SJSA1 (cell line): ENCODE measurements around the gene ONECUT2. TPM values are rescaled to one million over a fixed set of nuclear protein-coding genes. Genes with fewer than 3 reads are reported as not detected.

Experiments used
- DNase-seq, 2 experiments: peaks; one replicate each; pipeline ENCODE4 v3.0.0-alpha.2; 2015 to 2020; ENCODE audit warnings: low spot score in 2 of 2, low read depth in 1 of 2
- H3K27ac ChIP-seq: fragments of 250-450 bp; sonication (Bioruptor Pico); 2 replicates; pipeline ENCODE4 v1.5.1; 2020; ENCODE audit warnings: mild to moderate bottlenecking, moderate library complexity
- H3K27me3 ChIP-seq: fragments of 250-450 bp; sonication (Bioruptor Pico); replicated peaks from 2 replicates; pipeline ENCODE4 v1.5.1; 2020; ENCODE audit warnings: mild to moderate bottlenecking, moderate library complexity
- H3K36me3 ChIP-seq: fragments of 250-450 bp; sonication (Bioruptor Pico); 2 replicates; pipeline ENCODE4 v1.5.1; 2020; ENCODE audit warnings: mild to moderate bottlenecking
- H3K4me1 ChIP-seq: fragments of 250-450 bp; sonication (Bioruptor Pico); replicated peaks from 2 replicates; pipeline ENCODE4 v1.6.1; 2021; ENCODE audit warnings: mild to moderate bottlenecking
- H3K4me3 ChIP-seq: fragments of 250-450 bp; sonication (Bioruptor Pico); 2 replicates; pipeline ENCODE4 v1.5.1; 2020; ENCODE audit warnings: mild to moderate bottlenecking
- H3K9me3 ChIP-seq: fragments of 250-450 bp; sonication (Bioruptor Pico); replicated peaks from 2 replicates; pipeline ENCODE4 v1.5.1; 2020; ENCODE audit warnings: mild to moderate bottlenecking
- total RNA-seq: library from RNA; depleted of rRNA; stranded (reverse); fragments of >200 nt; shearing (Covaris generic); gene quantifications from 2 replicates; pipeline ENCODE4 v1.2.3, GENCODE V29; 2014

ONECUT2 gene
- total RNA-seq, 1 experiment from 2014 or later = 0.05 TPM

DNA sequence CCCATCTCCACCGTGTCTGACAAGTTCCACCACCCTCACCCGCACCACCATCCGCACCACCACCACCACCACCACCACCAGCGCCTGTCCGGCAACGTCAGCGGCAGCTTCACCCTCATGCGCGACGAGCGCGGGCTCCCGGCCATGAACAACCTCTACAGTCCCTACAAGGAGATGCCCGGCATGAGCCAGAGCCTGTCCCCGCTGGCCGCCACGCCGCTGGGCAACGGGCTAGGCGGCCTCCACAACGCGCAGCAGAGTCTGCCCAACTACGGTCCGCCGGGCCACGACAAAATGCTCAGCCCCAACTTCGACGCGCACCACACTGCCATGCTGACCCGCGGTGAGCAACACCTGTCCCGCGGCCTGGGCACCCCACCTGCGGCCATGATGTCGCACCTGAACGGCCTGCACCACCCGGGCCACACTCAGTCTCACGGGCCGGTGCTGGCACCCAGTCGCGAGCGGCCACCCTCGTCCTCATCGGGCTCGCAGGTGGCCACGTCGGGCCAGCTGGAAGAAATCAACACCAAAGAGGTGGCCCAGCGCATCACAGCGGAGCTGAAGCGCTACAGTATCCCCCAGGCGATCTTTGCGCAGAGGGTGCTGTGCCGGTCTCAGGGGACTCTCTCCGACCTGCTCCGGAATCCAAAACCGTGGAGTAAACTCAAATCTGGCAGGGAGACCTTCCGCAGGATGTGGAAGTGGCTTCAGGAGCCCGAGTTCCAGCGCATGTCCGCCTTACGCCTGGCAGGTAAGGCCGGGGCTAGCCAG, 1.2 kb downstream of the ONECUT2 start:
- H3K9me3 ChIP-seq = peaks cover 29% of the 10 kb centered on the region
- no peak overlapping the region for H3K4me3 ChIP-seq
- H3K27me3 ChIP-seq = peaks cover 94% of the 10 kb centered on the region
- peaks cover 21% of the 10 kb centered on the region for H3K4me1 ChIP-seq
- H3K36me3 ChIP-seq = no peaks in the 10 kb centered on the region
- no peak for DNase-seq
- H3K27ac ChIP-seq = no peak overlapping the region

GRCh38 chr18:57436965-57437333, 1.8 kb downstream of the ONECUT2 start:
- peaks cover 94% of the 10 kb centered on the region for H3K27me3 ChIP-seq
- no peaks in the 10 kb centered on the region for H3K36me3 ChIP-seq
- H3K9me3 ChIP-seq = peaks cover 29% of the 10 kb centered on the region
- DNase-seq = no peak
- H3K4me1 ChIP-seq = peaks cover 21% of the 10 kb centered on the region
- no peak overlapping the region for H3K27ac ChIP-seq
- H3K4me3 ChIP-seq = no peak overlapping the region

- Histone ChIP-seq H3K36me3 (no peaks in the 10 kb centered on the region), H3K27me3 (peaks cover 93% of the 10 kb centered on the region), H3K4me3 (no peak overlapping the region), H3K27ac (no peak overlapping the region), H3K9me3 (peaks cover 29% of the 10 kb centered on the region), H3K4me1 (peaks cover 21% of the 10 kb centered on the region)
- DNase-seq = no peak
Observed at GRCh38 chr18:57437402-57437765, 2.2 kb downstream of the ONECUT2 start.

DNA sequence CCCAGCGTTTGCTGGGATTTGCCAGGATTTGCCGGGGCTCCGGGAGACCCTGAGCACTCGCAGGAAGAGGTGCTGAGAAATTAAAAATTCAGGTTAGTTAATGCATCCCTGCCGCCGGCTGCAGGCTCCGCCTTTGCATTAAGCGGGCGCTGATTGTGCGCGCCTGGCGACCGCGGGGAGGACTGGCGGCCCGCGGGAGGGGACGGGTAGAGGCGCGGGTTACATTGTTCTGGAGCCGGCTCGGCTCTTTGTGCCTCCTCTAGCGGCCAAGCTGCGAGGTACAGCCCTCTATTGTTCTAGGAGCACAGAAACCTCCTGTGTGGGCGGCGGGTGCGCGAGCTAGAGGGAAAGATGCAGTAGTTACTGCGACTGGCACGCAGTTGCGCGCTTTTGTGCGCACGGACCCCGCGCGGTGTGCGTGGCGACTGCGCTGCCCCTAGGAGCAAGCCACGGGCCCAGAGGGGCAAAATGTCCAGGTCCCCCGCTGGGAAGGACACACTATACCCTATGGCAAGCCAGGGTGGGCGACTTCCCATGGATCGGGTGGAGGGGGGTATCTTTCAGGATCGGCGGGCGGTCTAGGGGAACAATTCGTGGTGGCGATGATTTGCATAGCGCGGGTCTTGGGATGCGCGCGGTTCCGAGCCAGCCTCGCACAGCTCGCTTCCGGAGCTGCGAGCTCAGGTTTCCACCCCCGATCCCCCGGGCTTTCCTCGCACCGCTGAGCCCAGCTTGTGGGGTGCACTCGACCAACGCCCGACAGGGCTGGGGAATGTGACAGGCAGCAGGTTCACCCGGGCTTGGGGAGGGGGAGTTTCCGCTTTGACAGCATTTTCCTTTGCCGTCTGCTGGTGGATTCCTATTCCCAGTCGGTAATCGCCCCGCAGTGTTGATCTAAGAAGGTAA, 2.8 kb downstream of the ONECUT2 start:
- peak; percentile 37 to 75 for DNase-seq
- peaks cover 91% of the 10 kb centered on the region for H3K27me3 ChIP-seq
- H3K4me1 ChIP-seq = peaks cover 21% of the 10 kb centered on the region
- H3K36me3 ChIP-seq = no peaks in the 10 kb centered on the region
- no peak overlapping the region for H3K27ac ChIP-seq
- peaks cover 29% of the 10 kb centered on the region for H3K9me3 ChIP-seq
- no peak overlapping the region for H3K4me3 ChIP-seq

DNA sequence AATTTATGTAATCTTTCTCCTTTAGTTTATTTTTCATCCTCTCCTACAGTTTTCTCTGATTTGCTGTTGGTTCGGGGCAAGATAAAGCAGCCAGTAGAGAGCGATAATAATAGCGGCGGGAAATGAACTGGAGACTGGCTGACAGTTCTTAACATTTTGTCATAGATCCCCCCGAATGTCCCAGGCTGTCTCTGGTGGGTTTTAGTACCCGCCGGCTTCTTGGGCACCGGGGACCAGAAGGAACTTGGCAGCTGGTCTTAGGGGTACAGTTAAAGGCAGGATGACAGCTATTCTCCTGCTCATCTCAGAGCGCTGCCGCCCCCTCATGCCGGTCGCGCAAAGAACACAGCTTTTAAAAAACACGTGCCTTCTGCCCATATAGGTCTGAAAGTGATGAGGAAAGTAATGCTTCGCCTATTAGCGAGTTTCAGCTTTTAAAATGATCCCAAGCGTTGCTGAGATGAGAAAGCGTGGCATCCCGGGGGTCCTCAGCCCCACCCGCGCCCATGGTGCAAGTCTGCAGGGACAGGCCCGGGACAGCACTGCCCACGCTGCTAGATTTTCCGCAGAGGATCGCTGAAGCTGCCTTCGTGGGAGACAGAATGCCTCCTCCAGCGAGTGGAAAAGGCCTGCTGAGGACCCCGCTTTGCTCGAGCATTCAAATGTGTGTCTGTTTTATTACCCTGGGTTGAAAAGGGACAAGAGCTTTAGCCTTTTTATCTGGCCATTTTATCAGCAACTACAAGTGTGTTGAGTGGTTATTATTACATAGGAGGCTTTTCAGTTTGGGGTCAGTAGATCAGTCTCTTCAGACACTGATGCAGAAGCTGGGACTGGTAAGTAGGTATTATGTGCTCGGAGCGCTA, 3.8 kb downstream of the ONECUT2 start:
- Histone ChIP-seq H3K4me1 (peaks cover 21% of the 10 kb centered on the region), H3K4me3 (no peak overlapping the region), H3K27ac (no peak overlapping the region), H3K36me3 (no peaks in the 10 kb centered on the region), H3K27me3 (peaks cover 86% of the 10 kb centered on the region), H3K9me3 (peaks cover 29% of the 10 kb centered on the region)
- DNase-seq = no peak

DNA sequence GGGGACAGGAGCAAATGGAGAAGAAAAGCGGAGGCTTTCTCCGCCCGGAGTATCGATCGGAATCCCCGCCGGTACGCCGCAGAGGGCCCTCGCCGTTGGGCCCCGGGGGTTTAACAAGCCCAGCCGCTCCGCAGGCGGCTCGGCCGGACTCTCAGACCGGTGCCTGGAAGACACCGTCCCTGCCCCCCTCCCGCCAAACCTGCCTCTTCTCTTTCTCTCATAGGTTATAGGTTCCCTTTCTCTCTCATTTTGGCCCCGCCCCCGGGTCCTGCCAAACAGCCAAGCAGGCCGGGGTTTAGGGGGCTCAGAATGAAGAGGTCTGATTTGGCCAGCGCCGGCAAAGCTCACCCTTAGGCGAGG, 4.4 kb downstream of the ONECUT2 start:
- Histone ChIP-seq H3K9me3 (peaks cover 29% of the 10 kb centered on the region), H3K4me1 (peaks cover 16% of the 10 kb centered on the region), H3K27ac (no peak overlapping the region), H3K36me3 (no peaks in the 10 kb centered on the region), H3K27me3 (peaks cover 86% of the 10 kb centered on the region), H3K4me3 (no peak overlapping the region)
- no peak for DNase-seq

DNA sequence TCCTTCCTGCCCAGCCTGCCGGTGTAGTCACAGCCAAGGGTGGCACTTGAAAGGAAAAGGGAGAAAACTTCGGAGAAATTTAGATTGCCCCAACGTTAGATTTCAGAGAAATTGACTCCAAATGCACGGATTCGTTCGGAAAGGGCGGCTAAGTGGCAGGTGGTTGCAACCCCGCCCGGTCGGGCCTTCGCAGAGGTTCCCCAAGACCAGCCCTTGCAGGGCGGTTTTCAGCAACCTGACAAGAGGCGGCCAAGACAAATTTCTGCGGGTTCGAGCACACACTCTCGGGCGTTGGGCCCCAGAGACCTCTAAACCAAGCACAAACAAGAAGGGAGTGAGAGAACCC, 4.8 kb downstream of the ONECUT2 start:
- Histone ChIP-seq H3K4me1 (peaks cover 13% of the 10 kb centered on the region), H3K4me3 (no peak overlapping the region), H3K9me3 (peaks cover 26% of the 10 kb centered on the region), H3K27me3 (peaks cover 83% of the 10 kb centered on the region), H3K27ac (no peak overlapping the region), H3K36me3 (no peaks in the 10 kb centered on the region)
- DNase-seq = no peak

GRCh38 chr18:57440331-57441070, 5.3 kb downstream of the ONECUT2 start:
- H3K4me3 ChIP-seq = no peak overlapping the region
- no peak for DNase-seq
- H3K36me3 ChIP-seq = no peaks in the 10 kb centered on the region
- peaks cover 10% of the 10 kb centered on the region for H3K4me1 ChIP-seq
- no peak overlapping the region for H3K27ac ChIP-seq
- peaks cover 24% of the 10 kb centered on the region for H3K9me3 ChIP-seq
- peaks cover 82% of the 10 kb centered on the region for H3K27me3 ChIP-seq

DNA sequence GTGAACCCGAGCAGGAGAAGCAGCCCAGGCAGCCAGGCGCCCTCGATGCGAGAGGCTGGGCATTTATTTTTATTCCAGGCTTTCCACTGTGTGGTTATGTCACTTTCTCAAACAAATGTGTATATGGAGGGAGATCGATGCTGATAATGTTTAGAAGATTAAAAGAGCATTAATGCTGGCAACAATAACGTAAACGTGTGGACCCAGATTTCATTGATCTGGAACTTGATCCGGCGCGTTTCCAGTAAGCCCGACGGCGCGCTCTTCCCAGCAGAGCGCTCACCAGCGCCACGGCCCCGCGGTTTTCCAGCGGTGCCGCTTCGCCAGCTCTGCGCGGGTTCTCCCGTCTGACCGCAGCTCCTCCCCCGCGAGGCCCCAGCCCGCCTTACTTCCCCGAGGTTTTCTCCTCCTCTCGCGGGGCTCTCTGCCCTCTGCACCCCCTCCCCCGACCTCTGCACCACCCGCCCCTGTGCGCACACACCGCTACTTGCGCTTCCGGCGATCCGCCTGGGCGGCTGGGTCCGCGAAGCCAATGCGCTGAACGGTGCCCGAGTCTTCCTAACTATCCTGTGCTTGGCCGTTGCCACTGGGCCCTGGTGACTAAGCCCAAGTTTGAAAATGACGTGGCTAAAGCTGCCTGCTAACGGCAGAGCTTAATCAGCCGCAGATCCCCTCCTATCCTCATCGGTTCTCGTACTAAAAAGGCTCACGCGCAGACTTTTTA, 6.1 kb downstream of the ONECUT2 start:
- no peak for DNase-seq
- Histone ChIP-seq H3K9me3 (peaks cover 20% of the 10 kb centered on the region), H3K27me3 (peaks cover 79% of the 10 kb centered on the region), H3K36me3 (no peaks in the 10 kb centered on the region), H3K4me3 (no peak overlapping the region), H3K27ac (no peak overlapping the region), H3K4me1 (peaks cover 7% of the 10 kb centered on the region)

GRCh38 chr18:57443247-57443646, 8.1 kb downstream of the ONECUT2 start:
- peaks cover 59% of the 10 kb centered on the region for H3K27me3 ChIP-seq
- no peaks in the 10 kb centered on the region for H3K36me3 ChIP-seq
- H3K4me3 ChIP-seq = no peak overlapping the region
- H3K4me1 ChIP-seq = peaks cover 1% of the 10 kb centered on the region
- H3K9me3 ChIP-seq = peaks cover 2% of the 10 kb centered on the region
- DNase-seq = no peak
- H3K27ac ChIP-seq = no peak overlapping the region

GRCh38 chr18:57443702-57444101, 8.5 kb downstream of the ONECUT2 start:
- H3K27ac ChIP-seq = no peak overlapping the region
- H3K36me3 ChIP-seq = no peaks in the 10 kb centered on the region
- DNase-seq = no peak
- no peaks in the 10 kb centered on the region for H3K4me1 ChIP-seq
- peaks cover 54% of the 10 kb centered on the region for H3K27me3 ChIP-seq
- no peak overlapping the region for H3K4me3 ChIP-seq
- H3K9me3 ChIP-seq = no peaks in the 10 kb centered on the region

DNA sequence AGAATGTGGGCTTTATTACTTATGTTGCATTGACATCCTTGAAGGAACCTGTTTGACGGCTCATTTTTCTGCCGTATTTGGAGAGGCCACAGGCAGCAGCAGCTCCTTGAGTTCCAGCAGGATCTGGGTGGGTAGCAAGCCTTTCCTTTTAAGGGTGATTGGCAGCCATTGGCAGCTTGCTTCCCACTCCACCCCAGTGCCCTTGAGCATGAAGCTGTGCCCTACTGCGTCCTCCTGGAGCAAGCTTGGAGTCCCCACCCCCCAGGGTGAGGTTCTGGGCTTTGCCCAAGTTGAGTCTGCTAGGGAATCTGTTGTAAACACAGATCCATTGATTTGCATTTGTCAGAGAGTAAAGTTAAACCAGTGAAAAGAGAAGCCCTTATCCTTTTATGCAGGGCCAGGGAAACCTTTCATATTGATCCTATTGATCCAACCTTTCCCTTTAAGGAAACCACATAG, 9.2 kb downstream of the ONECUT2 start:
- DNase-seq = no peak
- H3K36me3 ChIP-seq = no peaks in the 10 kb centered on the region
- no peaks in the 10 kb centered on the region for H3K4me1 ChIP-seq
- no peak overlapping the region for H3K27ac ChIP-seq
- peaks cover 48% of the 10 kb centered on the region for H3K27me3 ChIP-seq
- H3K9me3 ChIP-seq = no peaks in the 10 kb centered on the region
- no peak overlapping the region for H3K4me3 ChIP-seq
